Psoas muscle (tissue), 8 donors: ENCODE data around the gene NUFIP2. TPM values are rescaled to one million over a fixed set of nuclear protein-coding genes. Genes with fewer than 3 reads are reported as not detected.

Source experiments
- ATAC-seq, 4 donors: fragments of 200-7000 bp; cut with Tn5 transposase; one replicate each; pipeline ENCODE4 v1.9.1; 2020; ENCODE audit warnings: moderate library complexity in 3 of 4, mild to moderate bottlenecking in 2 of 4
- DNase-seq, 2 donors: peaks; one replicate each; pipeline ENCODE4 v3.0.0-alpha.2; 2020
- H3K27ac ChIP-seq: fragments of 200-600 bp; one replicate; pipeline ENCODE4 v1.8.0; 2022
- H3K27me3 ChIP-seq, 3 donors: fragments of 200-600 bp in 1 of 3; one replicate each; pipeline versions ENCODE4 v1.6.1 to v1.8.0; 2013 to 2022; ENCODE audit warnings: low read length in 2 of 3, mild to moderate bottlenecking in 2 of 3, moderate library complexity in 1 of 3; ENCODE audit not compliant: insufficient read depth in 3 of 3
- H3K36me3 ChIP-seq, 2 donors: fragments of 200-600 bp in 1 of 2; one replicate each; pipeline versions ENCODE4 v1.6.1 to v1.8.0; 2013 to 2022; ENCODE audit warnings: low read depth in 1 of 2, mild to moderate bottlenecking in 1 of 2, moderate library complexity in 1 of 2; ENCODE audit not compliant: insufficient read depth in 1 of 2
- H3K4me1 ChIP-seq: fragments of 200-600 bp; one replicate; pipeline ENCODE4 v1.8.0; 2022
- H3K4me3 ChIP-seq: fragments of 200-600 bp; one replicate; pipeline ENCODE4 v1.8.0; 2022; ENCODE audit warnings: mild to moderate bottlenecking
- H3K9me3 ChIP-seq: fragments of 200-600 bp; one replicate; pipeline ENCODE4 v1.8.0; 2022
- CTCF ChIP-seq: fragments of 200-600 bp; IDR thresholded peaks from one replicate; pipeline ENCODE4 v1.8.0; 2022; ENCODE audit warnings: antibody characterized with exemption
- WGBS, 3 donors: extraction: QIAGEN DNeasy Blood & Tissue Kit; methylation state at CpG; one replicate each; pipeline versions ENCODE4 v1.1.6 to v1.1.7; 2013; 5-methylcytosine and 5-hydroxymethylcytosine counted together
- intact Hi-C, 2 donors: fragments of 100-400 bp; cut with DNase I; formaldehyde crosslinking; loops; one replicate each; pipeline versions ENCODE4 v1.11.0 to v1.14.2; 2022
- polyA plus RNA-seq, 3 donors: library from polyadenylated mRNA; stranded (reverse); fragments of 200-250 nt; gene quantifications; one replicate each; pipeline ENCODE4 v1.2.3, GENCODE V29; 2013
- total RNA-seq, 4 donors: library from RNA; stranded (reverse); fragmentation: NEBNext Ultra II Directional in 2 of 4; extraction: Animal tissue kit (Norgen Biotek cat#: 25700) in 2 of 4; gene quantifications; one replicate each; pipeline versions ENCODE4 v1.2.1 to v1.2.4, GENCODE V29; 2021 to 2023
- donor health status: healthy with polysubstance abuse.
- donor health status: DM: no; HTN: no; CAD: no; lungs with moderate emphysema.
- donor health status: Bipolar disorder and iron deficiency.
- donor health status: healthy.
- donor health status: DM: yes; HTN: yes; CAD: no.
- donor health status: DM: no; HTN: no; CAD: no.
- donor health status: DM: no; HTN: no; CAD: no.
- donor health status: DM: yes; HTN: yes; CAD: no.

Gene NUFIP2
- total and polyA plus RNA-seq, 7 donors = 7.3 to 50.0 (median 31.1) TPM

DNA sequence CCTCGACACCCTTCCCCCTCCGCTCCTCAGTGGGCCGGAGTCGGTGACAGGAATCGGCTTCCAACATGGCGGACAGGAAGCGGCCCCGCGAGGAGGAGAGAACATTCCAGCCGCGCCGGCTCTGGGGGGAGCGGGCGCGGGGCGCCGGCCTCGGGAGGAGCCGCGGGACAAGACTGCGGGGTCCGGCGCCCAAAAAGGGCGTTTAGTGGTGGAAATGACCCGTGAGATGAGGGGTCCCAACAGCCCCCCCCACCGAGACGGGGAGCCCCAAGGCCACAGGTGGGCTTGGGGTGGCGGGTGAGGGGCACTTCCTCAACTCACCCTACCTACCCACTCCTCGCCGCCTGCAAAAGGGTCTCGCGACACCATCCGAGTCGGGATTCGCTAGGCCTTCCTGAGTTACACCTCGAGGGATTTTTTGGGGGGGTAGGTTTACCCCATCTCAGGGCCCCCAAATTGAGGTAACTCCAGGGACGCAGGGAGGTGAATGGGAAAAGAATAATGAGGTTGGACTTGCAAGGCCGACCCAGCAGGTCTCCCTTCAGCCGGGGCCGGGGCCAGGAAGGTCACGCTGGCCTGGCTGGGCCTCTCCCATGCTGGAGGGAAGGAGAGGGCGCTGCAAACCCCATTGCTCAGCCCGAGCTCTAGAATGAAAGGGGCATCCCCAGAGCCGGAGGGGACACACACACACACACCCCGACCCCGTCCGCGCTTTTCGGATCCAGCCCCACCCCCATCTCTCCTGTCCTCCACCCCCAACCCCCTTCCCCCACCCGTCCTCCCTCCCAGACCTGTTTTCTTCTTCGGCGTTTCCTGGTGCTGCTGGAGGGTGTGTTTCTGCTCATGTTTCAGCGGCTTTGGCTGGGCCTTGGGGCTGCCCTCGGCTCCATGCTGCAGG is 707 bp downstream of the NUFIP2 start:
- H3K4me1 ChIP-seq = peaks cover 36% of the 10 kb centered on the region
- peaks cover 0 to 8% of the 10 kb centered on the region in 2 donors for H3K36me3 ChIP-seq
- no peaks in the 10 kb centered on the region for H3K9me3 ChIP-seq
- H3K4me3 ChIP-seq = peak overlapping the region; percentile 98
- WGBS, 3 donors = 0 to 1% (median 0%) methylated on average over 39 to 54 of the region's 54 CpGs
- ATAC-seq = peak; percentile 27 to 55 (median 38)
- intact Hi-C loops = loop anchor here in 1 of 2 donors (2.0 kb wide), 1 partner anchor 144 kb away; no protein-coding TSS in a partner anchor
- peak; percentile 75 to 80 for DNase-seq
- TF ChIP-seq CTCF = no peak
- no peaks in the 10 kb centered on the region for H3K27me3 ChIP-seq
- H3K27ac ChIP-seq = peak overlapping the region; percentile 99

GRCh38 chr17:29292071-29292991 is 1.6 kb downstream of the NUFIP2 start:
- intact Hi-C loops = loop anchor here in 1 of 2 donors (2.0 kb wide), 1 partner anchor 144 kb away; no protein-coding TSS in a partner anchor
- peaks cover 41% of the 10 kb centered on the region for H3K4me1 ChIP-seq

GRCh38 chr17:29291163-29291752 is 2.7 kb downstream of the NUFIP2 start:
- H3K36me3 ChIP-seq = peaks cover 4 to 28% of the 10 kb centered on the region in 2 donors
- DNase-seq (no peak), ATAC-seq (peak in 2 of 4 donors; percentile 11 to 36)
- H3K4me1 ChIP-seq = peaks cover 41% of the 10 kb centered on the region
- no peaks in the 10 kb centered on the region for H3K9me3 ChIP-seq
- intact Hi-C loops = loop anchor here in 1 of 2 donors (2.0 kb wide), 2 partner anchors 70 to 142 kb away; no protein-coding TSS in a partner anchor
- H3K4me3 ChIP-seq = peak overlapping the region; percentile 98
- no peaks in the 10 kb centered on the region for H3K27me3 ChIP-seq
- TF ChIP-seq CTCF = peak; percentile 73
- H3K27ac ChIP-seq = peak overlapping the region; percentile 99
- WGBS, 3 donors = 14 to 18% (median 15%) methylated on average over 5 of the region's 5 CpGs

More at GRCh38 chr17:29292071-29292991, 1.6 kb downstream of the NUFIP2 start:
- H3K27ac ChIP-seq = peak overlapping the region; percentile 99
- no peaks in the 10 kb centered on the region for H3K9me3 ChIP-seq
- peaks cover 0 to 18% of the 10 kb centered on the region in 2 donors for H3K36me3 ChIP-seq
- DNase-seq (peak; percentile 72 to 81), ATAC-seq (peak; percentile 6 to 28 (median 15))
- WGBS, 3 donors = 1 to 2% (median 2%) methylated on average over 23 to 68 of the region's 77 CpGs
- H3K27me3 ChIP-seq = no peaks in the 10 kb centered on the region
- no peak for TF ChIP-seq CTCF
- H3K4me3 ChIP-seq = peak overlapping the region; percentile 98

GRCh38 chr17:29289852-29290251 is 4.1 kb downstream of the NUFIP2 start:
- Histone ChIP-seq H3K36me3 (peaks cover 4 to 42% of the 10 kb centered on the region in 2 donors), H3K27ac (no peak overlapping the region), H3K27me3 (no peaks in the 10 kb centered on the region), H3K4me3 (peak overlapping the region; percentile 98), H3K4me1 (peaks cover 41% of the 10 kb centered on the region), H3K9me3 (no peaks in the 10 kb centered on the region)
- DNase-seq (no peak), ATAC-seq (no peak)
- intact Hi-C loops = loop anchor here in 1 of 2 donors (2.0 to 5.0 kb wide), 3 partner anchors 38 to 141 kb away; no protein-coding TSS in a partner anchor
- no peak for TF ChIP-seq CTCF
- WGBS, 3 donors = 82 to 90% (median 89%) methylated on average over 9 of the region's 9 CpGs
